CD4-positive, alpha-beta T cell (primary cell): ENCODE data around the gene DEFB113. TPM values are rescaled to one million over a fixed set of nuclear protein-coding genes. Genes with fewer than 3 reads are reported as not detected.

Source experiments
- ATAC-seq: fragments of 200-7000 bp; cut with Tn5 transposase; one replicate; pipeline ENCODE4 v1.10.0; 2022; ENCODE audit warnings: mild to moderate bottlenecking; ENCODE audit not compliant: poor library complexity
- CTCF ChIA-PET: fragments of 350-600 bp; sonication (Branson Sonifier 250); formaldehyde crosslinking; loops from one replicate; lab custom pipeline; 2021; ENCODE audit warnings: antibody characterized with exemption, inconsistent platforms; lab: Charles Lee
- POLR2A ChIA-PET: fragments of 350-600 bp; sonication (Branson Sonifier 250); formaldehyde crosslinking; loops from one replicate; lab custom pipeline; 2021; ENCODE audit warnings: antibody characterized with exemption, inconsistent platforms; lab: Charles Lee
- DNase-seq, 14 experiments: peaks; one replicate each; pipeline ENCODE4 v3.0.0-alpha.2; 2013 to 2020; ENCODE audit warnings: mixed read lengths in 2 of 14
- H3K27ac ChIP-seq, 2 donors: one replicate each; pipeline versions ENCODE4 v1.5.1 to v1.7.0; 2013; ENCODE audit warnings: low read length in 2 of 2, low read depth in 1 of 2, mild to moderate bottlenecking in 1 of 2
- H3K27me3 ChIP-seq, 2 experiments: 1 replicate in 1 of 2; 2 replicates in 1 of 2; pipeline versions ENCODE4 v1.6.1 to v1.7.0; 2013; ENCODE audit warnings: low read length in 2 of 2, control low read depth in 1 of 2, mild to moderate bottlenecking in 1 of 2, moderate library complexity in 1 of 2; ENCODE audit not compliant: insufficient read depth in 2 of 2, control insufficient read depth in 1 of 2
- H3K36me3 ChIP-seq: one replicate; pipeline ENCODE4 v1.6.1; 2013; ENCODE audit warnings: low read length, control low read depth; ENCODE audit not compliant: insufficient read depth
- H3K4me1 ChIP-seq: one replicate; pipeline ENCODE4 v1.6.1; 2013; ENCODE audit warnings: low read length, control low read depth; ENCODE audit not compliant: insufficient read depth
- H3K4me3 ChIP-seq: one replicate; pipeline ENCODE4 v1.5.1; 2013; ENCODE audit warnings: mild to moderate bottlenecking, low read length, moderate library complexity
- H3K9me3 ChIP-seq, 2 experiments: 1 replicate in 1 of 2; 2 replicates in 1 of 2; pipeline versions ENCODE4 v1.6.1 to v1.7.0; 2013; ENCODE audit warnings: low read length in 2 of 2, mild to moderate bottlenecking in 2 of 2, control low read depth in 1 of 2, moderate library complexity in 1 of 2; ENCODE audit not compliant: control insufficient read depth in 1 of 2, insufficient read depth in 1 of 2
- H3K27ac Mint-ChIP-seq: one replicate; pipeline ENCODE4 v1.8.0; 2020; ENCODE audit warnings: mixed read lengths
- H3K27me3 Mint-ChIP-seq: one replicate; pipeline ENCODE4 v1.8.0; 2021; ENCODE audit warnings: mixed read lengths
- H3K36me3 Mint-ChIP-seq: one replicate; pipeline ENCODE4 v1.8.0; 2021; ENCODE audit warnings: low read depth, mixed read lengths
- H3K4me1 Mint-ChIP-seq: one replicate; pipeline ENCODE4 v1.8.0; 2021; ENCODE audit warnings: low read depth, mixed read lengths
- H3K4me3 Mint-ChIP-seq: one replicate; pipeline ENCODE4 v1.8.0; 2020; ENCODE audit warnings: mild to moderate bottlenecking, mixed read lengths
- H3K9me3 Mint-ChIP-seq: one replicate; pipeline ENCODE4 v1.8.0; 2020; ENCODE audit warnings: mixed read lengths
- intact Hi-C, 2 experiments: fragments of 100-400 bp; cut with DNase I in 1 of 2; cut with micrococcal nuclease in 1 of 2; formaldehyde crosslinking; loops; one replicate each; pipeline versions ENCODE4 v1.15.1 to v1.9.0; 2023 to 2025; cut with DNase I, micrococcal nuclease
- total RNA-seq, 174 experiments: library from RNA in 2 of 174; stranded (reverse) in 2 of 174; gene quantifications; one replicate each; pipeline ENCODE4 v1.2.3 and lab custom pipeline; 2021 to 2026
- TF ChIP-seq, protein P1 (sequence below): fragments of 200-600 bp; IDR thresholded peaks from one replicate; pipeline ENCODE4 v1.8.0; 2022; ENCODE audit warnings: antibody characterized with exemption, mild to moderate bottlenecking

The DEFB113 gene
- total RNA-seq, 2 experiments from 2014 or later, result not detected

DNA sequence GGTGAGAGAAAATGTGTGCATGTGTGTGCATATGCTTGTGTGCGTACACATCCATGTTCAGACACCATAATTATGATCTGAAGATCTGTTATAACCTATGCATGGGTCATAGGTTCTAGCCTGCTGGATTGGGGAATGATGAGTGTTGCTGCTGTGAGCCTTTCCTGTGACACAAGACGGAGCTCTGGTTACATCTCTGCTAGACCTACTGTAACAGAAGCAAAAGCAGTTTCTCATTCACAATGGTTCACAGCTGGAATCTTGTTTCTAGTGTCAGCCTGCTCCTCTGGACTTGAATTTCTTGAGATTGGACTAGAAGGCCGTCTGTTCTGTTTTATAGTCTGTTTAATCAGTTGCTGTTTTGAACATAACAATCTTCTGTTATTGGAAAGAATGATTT is 45.6 kb downstream of the DEFB113 start:
- no peak overlapping the region for H3K4me3 Mint-ChIP-seq
- no peaks in the 10 kb centered on the region for H3K4me1 ChIP-seq
- no peaks in the 10 kb centered on the region for H3K36me3 Mint-ChIP-seq
- TF ChIP-seq, protein P1, sequence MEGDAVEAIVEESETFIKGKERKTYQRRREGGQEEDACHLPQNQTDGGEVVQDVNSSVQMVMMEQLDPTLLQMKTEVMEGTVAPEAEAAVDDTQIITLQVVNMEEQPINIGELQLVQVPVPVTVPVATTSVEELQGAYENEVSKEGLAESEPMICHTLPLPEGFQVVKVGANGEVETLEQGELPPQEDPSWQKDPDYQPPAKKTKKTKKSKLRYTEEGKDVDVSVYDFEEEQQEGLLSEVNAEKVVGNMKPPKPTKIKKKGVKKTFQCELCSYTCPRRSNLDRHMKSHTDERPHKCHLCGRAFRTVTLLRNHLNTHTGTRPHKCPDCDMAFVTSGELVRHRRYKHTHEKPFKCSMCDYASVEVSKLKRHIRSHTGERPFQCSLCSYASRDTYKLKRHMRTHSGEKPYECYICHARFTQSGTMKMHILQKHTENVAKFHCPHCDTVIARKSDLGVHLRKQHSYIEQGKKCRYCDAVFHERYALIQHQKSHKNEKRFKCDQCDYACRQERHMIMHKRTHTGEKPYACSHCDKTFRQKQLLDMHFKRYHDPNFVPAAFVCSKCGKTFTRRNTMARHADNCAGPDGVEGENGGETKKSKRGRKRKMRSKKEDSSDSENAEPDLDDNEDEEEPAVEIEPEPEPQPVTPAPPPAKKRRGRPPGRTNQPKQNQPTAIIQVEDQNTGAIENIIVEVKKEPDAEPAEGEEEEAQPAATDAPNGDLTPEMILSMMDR, result no peak
- H3K27ac ChIP-seq, result no peak overlapping the region
- H3K27me3 Mint-ChIP-seq, result no peaks in the 10 kb centered on the region
- POLR2A ChIA-PET, result no interaction called here
- H3K36me3 ChIP-seq, result no peaks in the 10 kb centered on the region
- H3K9me3 Mint-ChIP-seq, result peaks cover 2% of the 10 kb centered on the region
- no peak overlapping the region for H3K4me3 ChIP-seq
- intact Hi-C loops, result no loop called here
- H3K27ac Mint-ChIP-seq, result no peak overlapping the region
- no peaks in the 10 kb centered on the region for H3K27me3 ChIP-seq
- DNase-seq (no peak), ATAC-seq (no peak)
- peaks cover 0 to 3% of the 10 kb centered on the region in 2 experiments for H3K9me3 ChIP-seq
- CTCF ChIA-PET, result no interaction called here
- no peaks in the 10 kb centered on the region for H3K4me1 Mint-ChIP-seq

DNA sequence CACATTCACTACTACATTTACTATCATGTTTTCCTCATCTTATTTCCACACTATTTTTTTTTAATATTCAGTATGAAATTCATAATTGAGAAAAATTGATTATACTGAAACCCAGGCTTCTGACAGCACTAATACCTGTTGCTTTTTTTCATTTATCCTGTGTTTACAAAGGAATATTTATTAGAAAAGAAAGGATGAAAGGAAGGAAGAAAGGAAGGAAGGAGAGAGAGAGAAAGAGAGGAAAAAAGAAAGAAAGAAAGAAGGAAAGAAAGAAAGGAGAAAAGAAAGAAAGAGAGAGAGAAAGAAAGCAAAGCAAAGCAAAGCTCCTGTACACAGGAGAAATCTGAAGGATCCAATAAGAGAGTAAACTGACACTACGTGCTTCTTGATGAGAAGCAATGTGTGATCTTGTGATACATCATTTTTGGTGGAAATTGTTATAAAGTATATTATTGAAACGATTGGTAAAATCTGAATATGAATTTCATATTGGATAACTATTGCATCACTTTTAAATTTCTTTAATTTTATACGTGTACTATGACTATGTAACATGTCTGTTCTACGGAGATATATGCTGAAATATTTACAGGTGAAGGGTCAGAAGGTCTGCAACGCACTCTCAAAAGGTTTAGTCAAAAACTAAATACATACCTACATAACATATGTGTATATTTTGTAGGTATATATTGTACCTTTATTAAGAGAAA is 49.3 kb downstream of the DEFB113 start:
- H3K27ac Mint-ChIP-seq, result no peak overlapping the region
- TF ChIP-seq, protein P1, result no peak
- H3K4me1 Mint-ChIP-seq, result no peaks in the 10 kb centered on the region
- H3K36me3 Mint-ChIP-seq, result no peaks in the 10 kb centered on the region
- intact Hi-C loops, result no loop called here
- no peaks in the 10 kb centered on the region for H3K9me3 Mint-ChIP-seq
- Histone ChIP-seq H3K36me3 (no peaks in the 10 kb centered on the region), H3K27ac (no peak overlapping the region), H3K4me3 (no peak overlapping the region), H3K27me3 (no peaks in the 10 kb centered on the region), H3K9me3 (peaks cover 0 to 5% of the 10 kb centered on the region in 2 experiments), H3K4me1 (no peaks in the 10 kb centered on the region)
- POLR2A ChIA-PET, result no interaction called here
- CTCF ChIA-PET, result no interaction called here
- no peak overlapping the region for H3K4me3 Mint-ChIP-seq
- no peaks in the 10 kb centered on the region for H3K27me3 Mint-ChIP-seq
- no peak for ATAC-seq
- no peak for DNase-seq

DNA sequence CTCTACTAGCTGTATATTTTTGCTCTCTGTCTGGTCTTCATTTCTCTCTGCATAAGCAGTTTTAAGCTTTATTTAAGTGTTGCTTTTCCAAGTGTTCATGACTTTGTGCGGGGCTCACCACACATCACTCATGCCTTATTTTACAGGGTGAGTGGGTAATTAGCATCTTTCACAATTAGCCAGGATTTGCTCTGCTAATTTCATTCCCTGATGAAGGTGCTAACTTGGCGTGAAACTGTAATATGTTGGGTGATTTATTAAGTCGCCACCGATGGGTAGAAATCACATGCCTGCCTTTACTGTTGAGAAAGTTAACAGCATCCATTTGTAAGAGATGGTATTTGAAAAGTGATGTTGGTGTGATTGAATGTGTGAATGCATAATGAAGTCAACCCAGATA is 50.2 kb downstream of the DEFB113 start:
- Histone ChIP-seq H3K9me3 (peaks cover 0 to 3% of the 10 kb centered on the region in 2 experiments), H3K4me1 (no peaks in the 10 kb centered on the region), H3K27ac (no peak overlapping the region), H3K27me3 (no peaks in the 10 kb centered on the region), H3K36me3 (no peaks in the 10 kb centered on the region), H3K4me3 (no peak overlapping the region)
- Mint-ChIP-seq H3K36me3 (no peaks in the 10 kb centered on the region), H3K9me3 (no peaks in the 10 kb centered on the region), H3K4me3 (no peak overlapping the region), H3K4me1 (no peaks in the 10 kb centered on the region), H3K27ac (no peak overlapping the region), H3K27me3 (no peaks in the 10 kb centered on the region)
- POLR2A ChIA-PET, result no interaction called here
- DNase-seq (no peak), ATAC-seq (no peak)
- intact Hi-C loops, result no loop called here
- CTCF ChIA-PET, result no interaction called here
- TF ChIP-seq, protein P1, result no peak
